ENCODE measurements around the gene TMEM272. TPM values are rescaled to one million over a fixed set of nuclear protein-coding genes. Genes with fewer than 3 reads are reported as not detected.
A peak's percentile ranks its signal among the peaks of the same experiment; 100 is the strongest.

The TMEM272 gene
- total and polyA plus RNA-seq, 2 of the 13 experiments (the other 11 are each of a cell fraction or from before 2014, with no cell fraction given): 0.37 to 0.62 TPM

- TF ChIP-seq, protein P1, sequence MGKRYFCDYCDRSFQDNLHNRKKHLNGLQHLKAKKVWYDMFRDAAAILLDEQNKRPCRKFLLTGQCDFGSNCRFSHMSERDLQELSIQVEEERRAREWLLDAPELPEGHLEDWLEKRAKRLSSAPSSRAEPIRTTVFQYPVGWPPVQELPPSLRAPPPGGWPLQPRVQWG (CRISPR knock-in tag; IDR thresholded peaks at IDR 0.05; ENCODE audit: borderline replicate concordance, low read depth): no peak
- no peak for TF ChIP-seq REL (CRISPR knock-in tag; conservative IDR thresholded peaks at IDR 0.05)
- no peak for TF ChIP-seq ZNF337 (CRISPR knock-in tag; IDR thresholded peaks at IDR 0.05; ENCODE audit: borderline replicate concordance, low read depth)
- no peak for TF ChIP-seq MTA3 (CRISPR knock-in tag; IDR thresholded peaks at IDR 0.05)
- TF ChIP-seq, protein P2, sequence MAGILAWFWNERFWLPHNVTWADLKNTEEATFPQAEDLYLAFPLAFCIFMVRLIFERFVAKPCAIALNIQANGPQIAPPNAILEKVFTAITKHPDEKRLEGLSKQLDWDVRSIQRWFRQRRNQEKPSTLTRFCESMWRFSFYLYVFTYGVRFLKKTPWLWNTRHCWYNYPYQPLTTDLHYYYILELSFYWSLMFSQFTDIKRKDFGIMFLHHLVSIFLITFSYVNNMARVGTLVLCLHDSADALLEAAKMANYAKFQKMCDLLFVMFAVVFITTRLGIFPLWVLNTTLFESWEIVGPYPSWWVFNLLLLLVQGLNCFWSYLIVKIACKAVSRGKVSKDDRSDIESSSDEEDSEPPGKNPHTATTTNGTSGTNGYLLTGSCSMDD (CRISPR knock-in tag; IDR thresholded peaks at IDR 0.05): no peak
- TF ChIP-seq ZUFSP (CRISPR knock-in tag; IDR thresholded peaks at IDR 0.05; ENCODE audit: borderline replicate concordance): no peak
- TF ChIP-seq REPIN1 (CRISPR knock-in tag; IDR thresholded peaks at IDR 0.05; ENCODE audit: borderline replicate concordance, low read depth): no peak
- TF ChIP-seq, protein P3, sequence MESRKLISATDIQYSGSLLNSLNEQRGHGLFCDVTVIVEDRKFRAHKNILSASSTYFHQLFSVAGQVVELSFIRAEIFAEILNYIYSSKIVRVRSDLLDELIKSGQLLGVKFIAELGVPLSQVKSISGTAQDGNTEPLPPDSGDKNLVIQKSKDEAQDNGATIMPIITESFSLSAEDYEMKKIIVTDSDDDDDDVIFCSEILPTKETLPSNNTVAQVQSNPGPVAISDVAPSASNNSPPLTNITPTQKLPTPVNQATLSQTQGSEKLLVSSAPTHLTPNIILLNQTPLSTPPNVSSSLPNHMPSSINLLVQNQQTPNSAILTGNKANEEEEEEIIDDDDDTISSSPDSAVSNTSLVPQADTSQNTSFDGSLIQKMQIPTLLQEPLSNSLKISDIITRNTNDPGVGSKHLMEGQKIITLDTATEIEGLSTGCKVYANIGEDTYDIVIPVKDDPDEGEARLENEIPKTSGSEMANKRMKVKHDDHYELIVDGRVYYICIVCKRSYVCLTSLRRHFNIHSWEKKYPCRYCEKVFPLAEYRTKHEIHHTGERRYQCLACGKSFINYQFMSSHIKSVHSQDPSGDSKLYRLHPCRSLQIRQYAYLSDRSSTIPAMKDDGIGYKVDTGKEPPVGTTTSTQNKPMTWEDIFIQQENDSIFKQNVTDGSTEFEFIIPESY (CRISPR knock-in tag; IDR thresholded peaks at IDR 0.05): 0 out of 2 replicates have a peak, but pooled peaks have one; percentile 11
- no peak for TF ChIP-seq MATR3 (CRISPR knock-in tag; IDR thresholded peaks at IDR 0.05)
- TF ChIP-seq ZNF317 (CRISPR knock-in tag; IDR thresholded peaks at IDR 0.05): no peak
- TF ChIP-seq FLYWCH1 (CRISPR knock-in tag; IDR thresholded peaks at IDR 0.05): no peak
- no peak for TF ChIP-seq NR1H2 (CRISPR knock-in tag; IDR thresholded peaks at IDR 0.05; ENCODE audit: borderline replicate concordance, low read depth)
- no peak for TF ChIP-seq U2AF2 (IDR thresholded peaks at IDR 0.05; ENCODE audit: low read depth, low read length)
- no peak for TF ChIP-seq PBX3 (CRISPR knock-in tag; IDR thresholded peaks at IDR 0.05; ENCODE audit: borderline replicate concordance)
- TF ChIP-seq TGIF2 (CRISPR knock-in tag; IDR thresholded peaks at IDR 0.05): no peak
- no peak for TF ChIP-seq ZFAT (CRISPR knock-in tag; conservative IDR thresholded peaks at IDR 0.05)
- TF ChIP-seq ISL2 (CRISPR knock-in tag; IDR thresholded peaks at IDR 0.05): 0 out of 2 replicates have a peak, but pooled peaks have one; percentile 42
- peak; percentile 47; the same call in 1 of the 2 replicates for TF ChIP-seq KAT8 (CRISPR knock-in tag; IDR thresholded peaks at IDR 0.05)
- TF ChIP-seq RBFOX2 (IDR thresholded peaks at IDR 0.05; ENCODE audit: low read depth, low read length): no peak
- TF ChIP-seq RXRA (CRISPR knock-in tag; IDR thresholded peaks at IDR 0.05): 0 out of 2 replicates have a peak, but pooled peaks have one; percentile 61
- TF ChIP-seq TBX3 (IDR thresholded peaks at IDR 0.05; ENCODE audit: borderline replicate concordance): peak; percentile 21; the same call in 1 of the 2 replicates
- TF ChIP-seq PLRG1 (conservative IDR thresholded peaks at IDR 0.05): no peak
These were observed 80.5 kb downstream of the TMEM272 start (continued) for GRCh38 chr13:51764184-51765141.

All from HepG2 (cell line).